GM11168 (cell line): ENCODE measurements around the gene FREM1.

Source experiments
- in situ Hi-C: fragments of 300-500 bp; cut with MboI; formaldehyde crosslinking; loops from one replicate; pipeline ENCODE4 v1.12.0; 2022; ENCODE audit warnings: low sequenced_read_pairs; ENCODE audit not compliant: unreplicated experiment

Gene FREM1

GRCh38 chr9:14881006-14881405 is 29.2 kb downstream of the FREM1 start:
- in situ Hi-C loops: no loop called here

- in situ Hi-C loops: no loop called here
These were observed 40.1 kb downstream of the FREM1 start for GRCh38 chr9:14870090-14870489.

GRCh38 chr9:14869671-14870070 is 40.6 kb downstream of the FREM1 start:
- in situ Hi-C loops: no loop called here

GRCh38 chr9:14868772-14869583 is 41.2 kb downstream of the FREM1 start:
- in situ Hi-C loops: no loop called here

GRCh38 chr9:14868418-14868771 is 41.8 kb downstream of the FREM1 start:
- in situ Hi-C loops: no loop called here

GRCh38 chr9:14866200-14866749 is 44.0 kb downstream of the FREM1 start:
- in situ Hi-C loops: no loop called here

- in situ Hi-C loops: no loop called here
These were observed 45.9 kb downstream of the FREM1 start for GRCh38 chr9:14864309-14864708.

GRCh38 chr9:14863402-14863801 is 46.8 kb downstream of the FREM1 start:
- in situ Hi-C loops: no loop called here

GRCh38 chr9:14857449-14858305 is 52.6 kb downstream of the FREM1 start:
- in situ Hi-C loops: no loop called here

GRCh38 chr9:14849851-14850250 is 60.4 kb downstream of the FREM1 start:
- in situ Hi-C loops: no loop called here

GRCh38 chr9:14849296-14849695 is 60.9 kb downstream of the FREM1 start:
- in situ Hi-C loops: no loop called here

- in situ Hi-C loops: no loop called here
These were observed 63.3 kb downstream of the FREM1 start for GRCh38 chr9:14846871-14847311.

GRCh38 chr9:14843163-14843562 is 67.1 kb downstream of the FREM1 start:
- in situ Hi-C loops: no loop called here

- in situ Hi-C loops: no loop called here
These were observed 68.0 kb downstream of the FREM1 start for GRCh38 chr9:14842269-14842668.

- in situ Hi-C loops: no loop called here
These were observed 71.5 kb downstream of the FREM1 start for GRCh38 chr9:14838701-14839100.

- in situ Hi-C loops: no loop called here
These were observed 73.3 kb downstream of the FREM1 start for GRCh38 chr9:14836885-14837284.

GRCh38 chr9:14831661-14832060 is 78.6 kb downstream of the FREM1 start:
- in situ Hi-C loops: no loop called here

- in situ Hi-C loops: no loop called here
These were observed 79.2 kb downstream of the FREM1 start for GRCh38 chr9:14831074-14831473.

GRCh38 chr9:14830057-14830456 is 80.2 kb downstream of the FREM1 start:
- in situ Hi-C loops: no loop called here

- in situ Hi-C loops: no loop called here
These were observed 81.0 kb downstream of the FREM1 start for GRCh38 chr9:14829204-14829603.

- in situ Hi-C loops: no loop called here
These were observed 82.4 kb downstream of the FREM1 start for GRCh38 chr9:14827805-14828204.
